ENCODE measurements around the gene SPECC1L.
"Not testable (repeated sequence)": the region's sequence is repeated elsewhere in the genome, so short reads cannot be mapped to it uniquely, and the experiment has no call there.

The SPECC1L gene

GRCh38 chr22:24240381-24240780, 30.2 kb upstream of the SPECC1L start:
- TF ChIP-seq ZNF274 (IDR thresholded peaks at IDR 0.05; ENCODE audit: low read depth, low read length): no peak
- H3K4me3 ChIP-seq (ENCODE audit: low read length): no peak overlapping the region

GRCh38 chr22:24240985-24241692, 29.5 kb upstream of the SPECC1L start:
- not testable (repeated sequence) for H3K4me3 ChIP-seq (ENCODE audit: low read length)

GRCh38 chr22:24243417-24243816, 27.2 kb upstream of the SPECC1L start:
- not testable (repeated sequence) for H3K4me3 ChIP-seq (ENCODE audit: low read length)

GRCh38 chr22:24244144-24244787, 26.4 kb upstream of the SPECC1L start:
- no peak for TF ChIP-seq ZNF274 (IDR thresholded peaks at IDR 0.05; ENCODE audit: low read depth, low read length)
- H3K4me3 ChIP-seq (ENCODE audit: low read length): no peak overlapping the region

- not testable (repeated sequence) for H3K4me3 ChIP-seq (ENCODE audit: low read length)
Measured at GRCh38 chr22:24245030-24245431, 25.6 kb upstream of the SPECC1L start, which contains the start of gene GGT5. GGT5 (minus strand) TSS chr22:24245082; CDS start chr22:24244725, 357 bp downstream.

- H3K4me3 ChIP-seq (ENCODE audit: low read length): not testable (repeated sequence)
Measured at GRCh38 chr22:24245584-24246561, 24.8 kb upstream of the SPECC1L start.

- no peak overlapping the region for H3K4me3 ChIP-seq (ENCODE audit: low read length)
- TF ChIP-seq ZNF274 (IDR thresholded peaks at IDR 0.05; ENCODE audit: low read depth, low read length): no peak
Measured at GRCh38 chr22:24247011-24247507, 23.6 kb upstream of the SPECC1L start.

- H3K4me3 ChIP-seq (ENCODE audit: low read length): no peak overlapping the region
- TF ChIP-seq ZNF274 (IDR thresholded peaks at IDR 0.05; ENCODE audit: low read depth, low read length): no peak
Measured at GRCh38 chr22:24247564-24248344, 22.9 kb upstream of the SPECC1L start.

GRCh38 chr22:24248611-24249010, 22.0 kb upstream of the SPECC1L start:
- not testable (repeated sequence) for H3K4me3 ChIP-seq (ENCODE audit: low read length)

- H3K4me3 ChIP-seq (ENCODE audit: low read length): not testable (repeated sequence)
Measured at GRCh38 chr22:24249413-24249812, 21.2 kb upstream of the SPECC1L start.

GRCh38 chr22:24251286-24251685, 19.3 kb upstream of the SPECC1L start:
- not testable (repeated sequence) for H3K4me3 ChIP-seq (ENCODE audit: low read length)

GRCh38 chr22:24253126-24253525, 17.5 kb upstream of the SPECC1L start:
- H3K4me3 ChIP-seq (ENCODE audit: low read length): not testable (repeated sequence)

GRCh38 chr22:24256136-24256535, 14.5 kb upstream of the SPECC1L start:
- not testable (repeated sequence) for H3K4me3 ChIP-seq (ENCODE audit: low read length)

GRCh38 chr22:24256736-24257135, 13.9 kb upstream of the SPECC1L start:
- H3K4me3 ChIP-seq (ENCODE audit: low read length): not testable (repeated sequence)

GRCh38 chr22:24259459-24259858, 11.2 kb upstream of the SPECC1L start:
- not testable (repeated sequence) for H3K4me3 ChIP-seq (ENCODE audit: low read length)

- not testable (repeated sequence) for H3K4me3 ChIP-seq (ENCODE audit: low read length)
Measured at GRCh38 chr22:24262185-24262749, 8.4 kb upstream of the SPECC1L start.

GRCh38 chr22:24263479-24263878, 7.2 kb upstream of the SPECC1L start:
- H3K4me3 ChIP-seq (ENCODE audit: low read length): not testable (repeated sequence)

GRCh38 chr22:24264329-24264896, 6.2 kb upstream of the SPECC1L start:
- not testable (repeated sequence) for H3K4me3 ChIP-seq (ENCODE audit: low read length)

Measured in GM08714 (cell line).